Measurements from ENCODE around the gene COL27A1.

GRCh38 chr9:114266969-114267368, 111.6 kb downstream of the COL27A1 start:
- no peak for TF ChIP-seq CTCF (IDR thresholded peaks at IDR 0.05; ENCODE audit: low read length)
- no peak for TF ChIP-seq EZH2 (IDR thresholded peaks at IDR 0.05; ENCODE audit: borderline replicate concordance, low read length)

All from OCI-LY1 (cell line).